BLaER1 treated with 17β-estradiol and CSF1 and Interleukin-3, amounts not matched to agents 10 nM and 100 nM (cell line): ENCODE data around the gene SLAMF9.

Experiments used
- H3K27ac ChIP-seq, 11 experiments: shearing (Covaris generic); formaldehyde crosslinking; 2 replicates each; pipeline ENCODE4 v1.8.1; 2022
- H3K27me3 ChIP-seq, 11 experiments: shearing (Covaris generic); formaldehyde crosslinking; 2 replicates each; pipeline ENCODE4 v1.8.1; 2022
- H3K36me3 ChIP-seq, 11 experiments: shearing (Covaris generic); formaldehyde crosslinking; 2 replicates each; pipeline ENCODE4 v1.8.1; 2022
- H3K4me1 ChIP-seq, 10 experiments: shearing (Covaris generic); formaldehyde crosslinking; 2 replicates each; pipeline ENCODE4 v1.8.1; 2022
- H3K4me2 ChIP-seq, 11 experiments: shearing (Covaris generic); formaldehyde crosslinking; 2 replicates each; pipeline ENCODE4 v1.8.1; 2022
- H3K4me3 ChIP-seq, 10 experiments: shearing (Covaris generic); formaldehyde crosslinking; 2 replicates each; pipeline ENCODE4 v1.8.1; 2022
- H3K9ac ChIP-seq, 11 experiments: shearing (Covaris generic); formaldehyde crosslinking; 2 replicates each; pipeline ENCODE4 v1.8.1; 2022
- H3K9me3 ChIP-seq, 11 experiments: shearing (Covaris generic); formaldehyde crosslinking; replicated peaks in 1 of 11; 2 replicates each; pipeline ENCODE4 v1.8.1; 2022
- H4K20me1 ChIP-seq, 11 experiments: shearing (Covaris generic); formaldehyde crosslinking; 2 replicates each; pipeline ENCODE4 v1.8.1; 2022
- Cebpa-rat ChIP-seq, 11 experiments: shearing (Covaris generic); IDR thresholded peaks; 2 replicates each; pipeline ENCODE4 v1.8.1; 2022

The SLAMF9 gene

DNA sequence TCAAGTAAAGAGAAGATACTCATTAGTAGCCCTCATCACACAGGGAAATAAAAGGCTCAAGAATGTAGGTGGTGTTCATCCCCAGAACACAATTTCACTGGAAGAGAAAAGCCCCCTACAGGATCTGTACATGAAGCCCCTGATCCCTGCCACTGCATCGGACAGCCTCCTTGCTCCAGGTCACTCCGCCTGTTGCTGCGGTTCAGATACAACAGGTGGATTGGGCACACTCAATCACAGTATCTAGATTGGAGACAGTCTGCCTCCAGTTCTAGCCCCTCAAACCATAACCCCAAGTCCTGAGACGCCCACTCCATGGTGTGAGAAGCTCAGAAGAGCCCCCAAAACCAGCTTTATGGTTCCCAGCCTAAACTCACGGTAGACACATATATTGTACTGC lies 1.1 kb downstream of the SLAMF9 start:
- Histone ChIP-seq H3K4me1 (peaks cover 0 to 32% (median 8%) of the 10 kb centered on the region in 10 experiments; a peak in 12 of 20 replicates), H3K9ac (no peak overlapping the region), H3K9me3 (no peaks in the 10 kb centered on the region), H3K27me3 (no peaks in the 10 kb centered on the region), H3K36me3 (no peaks in the 10 kb centered on the region), H4K20me1 (no peaks in the 10 kb centered on the region; a peak in 1 of 22 replicates), H3K4me3 (no peak overlapping the region), H3K4me2 (peak overlapping the region in 3 of 11 experiments; percentile 78 to 83 (median 79); a peak in 4 of 22 replicates), H3K27ac (no peak overlapping the region)
- TF ChIP-seq Cebpa-rat (IDR thresholded peaks at IDR 0.05): no peak

DNA sequence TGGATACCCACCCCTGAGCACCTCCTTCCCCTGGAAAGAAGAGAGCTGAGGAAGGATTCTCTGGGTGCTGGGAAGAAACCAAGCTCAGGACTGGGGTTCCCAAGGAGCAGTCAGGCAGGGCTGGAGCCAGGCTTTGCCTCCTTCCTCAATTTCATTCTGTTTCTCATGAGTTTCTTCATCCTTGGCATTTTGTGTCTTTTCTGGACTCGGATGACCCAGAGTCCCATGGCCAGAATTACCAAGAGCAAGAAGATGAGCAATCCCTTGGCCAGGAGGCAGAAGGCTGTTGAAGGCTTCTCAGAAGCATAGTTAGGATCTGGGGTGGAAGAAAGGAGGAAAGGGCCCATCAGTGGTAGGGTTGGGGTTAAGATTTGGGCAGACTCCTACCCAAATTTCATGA lies 2.5 kb downstream of the SLAMF9 start:
- H3K9me3 ChIP-seq: no peaks in the 10 kb centered on the region
- no peak overlapping the region for H3K27ac ChIP-seq
- no peak for TF ChIP-seq Cebpa-rat (IDR thresholded peaks at IDR 0.05)
- peaks cover 0 to 32% (median 8%) of the 10 kb centered on the region in 10 experiments; a peak in 13 of 20 replicates for H3K4me1 ChIP-seq
- H3K9ac ChIP-seq: no peak overlapping the region
- H4K20me1 ChIP-seq: no peaks in the 10 kb centered on the region
- H3K36me3 ChIP-seq: no peaks in the 10 kb centered on the region
- no peak overlapping the region for H3K4me3 ChIP-seq
- H3K4me2 ChIP-seq: no peak overlapping the region
- no peaks in the 10 kb centered on the region for H3K27me3 ChIP-seq

DNA sequence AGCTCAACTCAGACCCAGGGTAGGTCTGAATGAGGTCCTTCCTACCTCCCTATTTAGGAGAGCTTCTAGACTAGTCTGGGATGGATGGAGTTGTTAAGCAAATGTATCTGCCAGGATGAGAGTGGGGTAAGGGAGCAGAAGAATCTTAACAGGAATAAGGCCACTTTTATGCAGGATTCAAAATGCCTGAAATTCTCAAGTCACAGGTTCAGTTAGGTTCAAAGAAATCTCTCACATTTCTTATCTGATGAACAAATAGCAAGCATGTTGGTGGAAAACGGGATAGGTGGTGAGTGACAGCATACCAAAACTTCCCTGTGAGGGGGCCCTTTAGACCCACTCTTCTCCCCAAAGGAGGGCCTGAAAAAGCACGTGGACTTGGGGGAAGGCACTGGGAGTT lies 3.0 kb downstream of the SLAMF9 start:
- Histone ChIP-seq H3K36me3 (no peaks in the 10 kb centered on the region), H3K9ac (no peak overlapping the region), H3K4me3 (no peak overlapping the region), H3K4me2 (no peak overlapping the region), H3K27me3 (peaks cover 0 to 5% (median 0%) of the 10 kb centered on the region in 11 experiments; a peak in 5 of 22 replicates), H3K9me3 (no peaks in the 10 kb centered on the region), H3K27ac (no peak overlapping the region), H3K4me1 (peaks cover 2 to 32% (median 11%) of the 10 kb centered on the region in 10 experiments; a peak in 18 of 20 replicates), H4K20me1 (no peaks in the 10 kb centered on the region)
- no peak for TF ChIP-seq Cebpa-rat (IDR thresholded peaks at IDR 0.05)

DNA sequence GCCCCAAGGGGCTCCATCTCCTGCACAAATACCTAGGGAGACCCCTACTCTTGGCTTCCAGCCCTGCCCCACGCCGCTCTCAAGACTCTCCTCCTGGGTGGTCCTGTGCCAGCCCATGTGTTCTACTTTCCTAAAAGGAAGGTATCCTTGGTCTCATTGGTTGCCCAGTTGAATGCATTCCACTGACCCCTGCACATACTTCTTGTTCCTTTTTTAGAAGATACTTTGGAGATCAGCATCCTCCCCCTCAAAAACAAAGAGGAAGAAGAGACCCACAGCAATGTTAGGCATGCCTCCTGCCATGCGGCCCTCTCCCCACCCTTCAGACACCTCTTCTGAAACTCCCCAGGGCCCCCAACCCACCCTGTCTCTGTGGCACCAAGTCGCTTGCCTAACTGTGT lies 4.1 kb downstream of the SLAMF9 start:
- Histone ChIP-seq H4K20me1 (no peaks in the 10 kb centered on the region), H3K27me3 (peaks cover 0 to 16% (median 0%) of the 10 kb centered on the region in 11 experiments; a peak in 5 of 22 replicates), H3K9me3 (no peaks in the 10 kb centered on the region), H3K4me1 (peaks cover 9 to 42% (median 18%) of the 10 kb centered on the region in 10 experiments), H3K4me2 (peak overlapping the region in 5 of 11 experiments; percentile 16 to 54 (median 38); a peak in 8 of 22 replicates), H3K9ac (no peak overlapping the region), H3K36me3 (no peaks in the 10 kb centered on the region), H3K4me3 (no peak overlapping the region), H3K27ac (no peak overlapping the region)
- no peak for TF ChIP-seq Cebpa-rat (IDR thresholded peaks at IDR 0.05)

DNA sequence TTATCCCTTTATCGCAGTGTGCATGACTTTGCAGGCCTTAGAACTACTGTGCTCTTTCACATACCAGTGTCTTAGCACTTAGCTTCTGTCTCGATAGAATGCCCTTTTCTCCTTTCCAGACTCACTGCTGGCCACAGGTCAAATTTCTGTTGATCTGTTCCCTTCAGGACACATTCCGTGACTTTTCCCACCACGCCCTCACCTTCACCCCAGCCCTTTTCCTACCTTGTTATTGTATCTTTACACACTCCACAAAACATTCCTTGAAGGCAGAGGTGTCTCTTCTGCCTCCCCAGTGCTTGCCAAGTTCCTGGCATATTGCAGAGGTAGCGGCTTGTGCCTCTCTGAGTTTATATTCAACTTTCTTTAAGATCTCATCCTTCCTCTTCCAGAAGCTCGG lies 4.9 kb downstream of the SLAMF9 start:
- Histone ChIP-seq H3K4me2 (no peak overlapping the region; a peak in 1 of 22 replicates), H3K36me3 (no peaks in the 10 kb centered on the region), H3K27ac (no peak overlapping the region), H4K20me1 (no peaks in the 10 kb centered on the region), H3K4me3 (no peak overlapping the region), H3K27me3 (peaks cover 0 to 24% (median 0%) of the 10 kb centered on the region in 11 experiments; a peak in 5 of 22 replicates), H3K4me1 (peaks cover 17 to 44% (median 25%) of the 10 kb centered on the region in 10 experiments), H3K9ac (no peak overlapping the region), H3K9me3 (no peaks in the 10 kb centered on the region)
- no peak for TF ChIP-seq Cebpa-rat (IDR thresholded peaks at IDR 0.05)

DNA sequence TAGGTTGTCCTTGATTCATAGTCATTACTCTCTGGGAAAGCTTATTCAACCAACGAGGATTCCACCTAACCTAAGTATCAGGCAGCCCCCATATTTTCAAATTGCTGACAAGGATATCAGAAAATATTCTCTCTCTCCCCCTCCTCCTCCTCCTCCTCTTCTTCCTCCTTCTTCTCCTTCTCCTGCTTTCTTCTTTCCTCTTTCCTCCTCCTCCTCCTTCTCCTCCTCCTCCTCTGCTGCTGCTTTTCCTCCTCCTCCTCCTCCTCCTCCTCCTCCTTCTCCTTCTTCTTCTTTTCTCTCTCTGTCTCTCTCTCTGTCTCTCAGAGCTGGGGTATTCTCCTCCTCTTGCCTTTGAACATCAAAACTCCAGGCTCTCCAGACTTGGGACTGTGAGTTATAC lies 6.1 kb downstream of the SLAMF9 start:
- Histone ChIP-seq H3K27me3 (peaks cover 0 to 25% (median 0%) of the 10 kb centered on the region in 11 experiments; a peak in 5 of 22 replicates), H3K36me3 (no peaks in the 10 kb centered on the region), H4K20me1 (no peaks in the 10 kb centered on the region), H3K4me2 (no peak overlapping the region), H3K27ac (no peak overlapping the region), H3K4me3 (no peak overlapping the region), H3K9ac (no peak overlapping the region), H3K9me3 (no peaks in the 10 kb centered on the region), H3K4me1 (peaks cover 25 to 34% (median 31%) of the 10 kb centered on the region in 10 experiments)
- TF ChIP-seq Cebpa-rat (IDR thresholded peaks at IDR 0.05): no peak

DNA sequence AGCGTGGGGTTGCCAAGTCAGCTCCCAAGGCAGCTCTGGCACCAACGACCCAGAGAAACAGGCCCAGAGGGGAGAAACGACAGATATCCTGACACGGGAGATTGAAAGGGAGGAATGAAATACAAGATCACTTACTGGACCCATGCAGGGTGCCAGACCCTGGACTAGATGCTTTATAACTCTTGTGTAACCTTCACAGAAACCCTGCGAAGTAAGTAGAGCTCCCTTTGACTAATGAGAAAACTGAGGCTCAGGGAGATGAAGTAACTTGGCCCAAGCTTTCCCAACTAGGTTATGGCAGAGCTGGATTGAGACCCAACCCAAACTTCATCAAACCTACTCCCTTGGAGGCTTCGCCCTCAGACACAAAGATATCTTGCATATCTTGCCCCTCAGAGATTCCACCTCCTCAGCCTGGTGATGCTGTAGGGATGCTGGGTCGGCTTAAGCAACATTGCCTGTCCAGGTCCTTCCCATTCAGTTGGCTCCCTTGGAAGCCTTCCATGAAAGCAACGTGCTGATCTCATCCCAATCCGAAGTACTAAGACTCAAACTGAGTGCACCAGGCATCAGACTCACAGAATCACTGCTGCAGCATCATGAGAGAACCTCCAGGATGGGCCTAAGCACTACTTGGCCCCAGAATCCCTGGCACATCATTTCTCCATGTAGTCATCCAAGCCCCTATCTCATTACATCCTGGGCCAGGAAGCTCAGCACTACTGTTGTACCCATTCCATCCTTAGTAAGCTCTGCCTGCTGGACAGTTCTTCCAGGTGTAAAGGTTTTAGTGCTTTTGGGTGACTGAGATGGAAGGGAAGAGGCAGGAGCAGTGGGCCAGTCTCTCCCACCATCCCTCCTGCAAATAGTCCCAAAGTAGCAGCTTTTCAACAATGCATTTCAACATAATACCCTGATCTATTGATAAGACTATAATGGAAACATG lies 7.5 kb downstream of the SLAMF9 start:
- Histone ChIP-seq H3K9me3 (no peaks in the 10 kb centered on the region), H3K4me2 (peak overlapping the region; percentile 82 to 100 (median 96)), H3K9ac (peak overlapping the region in 6 of 11 experiments; percentile 66 to 78 (median 75); a peak in 11 of 22 replicates), H4K20me1 (no peaks in the 10 kb centered on the region), H3K27me3 (peaks cover 0 to 25% (median 0%) of the 10 kb centered on the region in 11 experiments; a peak in 5 of 22 replicates), H3K36me3 (no peaks in the 10 kb centered on the region), H3K4me1 (peaks cover 30 to 46% (median 42%) of the 10 kb centered on the region in 10 experiments), H3K4me3 (peak overlapping the region in 8 of 10 experiments; percentile 57 to 72 (median 62); a peak in 15 of 20 replicates), H3K27ac (peak overlapping the region in 2 of 11 experiments; percentile 55 to 67; a peak in 4 of 22 replicates)
- no peak for TF ChIP-seq Cebpa-rat (IDR thresholded peaks at IDR 0.05)

DNA sequence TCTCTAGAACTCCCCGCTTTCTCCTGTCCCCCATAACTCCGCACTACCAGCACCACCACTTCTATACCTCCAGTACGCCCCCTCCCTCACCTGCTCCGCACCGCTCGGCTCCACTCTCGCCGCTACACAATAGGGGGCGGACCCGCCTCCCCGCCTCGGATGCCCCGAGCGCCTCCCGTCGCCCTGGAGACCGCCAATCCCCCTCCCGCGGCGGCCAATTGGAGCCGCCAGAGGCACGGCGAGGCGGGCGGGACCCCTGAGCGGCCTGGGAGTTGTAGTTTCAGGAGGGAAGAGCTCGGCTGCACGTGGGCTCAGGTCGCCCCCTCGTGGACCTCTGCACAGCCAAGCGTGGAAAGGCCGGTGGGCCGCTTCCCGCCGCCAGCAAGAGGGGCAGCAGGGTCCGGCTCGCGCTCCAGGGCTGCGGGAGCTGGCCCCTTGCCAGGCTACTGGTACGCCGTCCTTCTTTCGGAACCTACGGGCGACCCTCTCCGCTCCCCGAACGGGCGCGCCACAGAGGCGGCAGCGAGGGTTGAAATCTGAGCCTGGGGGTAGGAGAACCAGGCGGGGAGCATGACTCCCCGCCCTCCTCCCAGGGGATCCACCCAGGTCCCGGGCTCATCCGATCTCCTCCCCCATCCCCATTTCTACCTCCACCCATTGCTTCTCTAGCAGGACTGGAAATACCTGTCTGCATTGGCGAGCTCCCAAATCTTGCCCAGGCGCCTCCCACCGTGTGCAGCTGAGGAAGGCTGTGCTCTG lies 8.4 kb downstream of the SLAMF9 start, which contains the start of gene IGSF9:
TSS of gene IGSF9 (minus strand) at position 131 of the 759 bp plus-strand sequence. CDS start 2,159 bp downstream, outside the sequence.
- no peaks in the 10 kb centered on the region for H4K20me1 ChIP-seq
- H3K4me1 ChIP-seq: peaks cover 34 to 55% (median 51%) of the 10 kb centered on the region in 10 experiments
- peak within 1 kb of the TSS; percentile 47 to 72 (median 61) for H3K4me3 ChIP-seq
- H3K27ac ChIP-seq: peak within 1 kb of the TSS in 8 of 11 experiments; percentile 33 to 67 (median 51); a peak in 10 of 22 replicates
- H3K36me3 ChIP-seq: no peaks in the 10 kb centered on the region
- H3K4me2 ChIP-seq: peak within 1 kb of the TSS; percentile 82 to 100 (median 96)
- TF ChIP-seq Cebpa-rat (IDR thresholded peaks at IDR 0.05): no peak
- peaks cover 0 to 25% (median 0%) of the 10 kb centered on the region in 11 experiments; a peak in 5 of 22 replicates for H3K27me3 ChIP-seq
- peak within 1 kb of the TSS; percentile 25 to 78 (median 68); a peak in 21 of 22 replicates for H3K9ac ChIP-seq
- no peaks in the 10 kb centered on the region for H3K9me3 ChIP-seq
